GM23338 (cell line): ENCODE data around the gene USP10.

Experiments
- CREB1 ChIP-seq: fragments of 250-450 bp; sonication (Bioruptor Pico); IDR thresholded peaks from 2 replicates; pipeline ENCODE4 v1.5.0; 2020; ENCODE audit warnings: low read depth, mild to moderate bottlenecking, moderate library complexity
- ETS1 ChIP-seq: IDR thresholded peaks from 2 replicates; pipeline ENCODE4 v1.6.1; 2016; ENCODE audit warnings: antibody characterized with exemption
- EZH2 ChIP-seq: fragments of 200-600 bp; sonication (generic); IDR thresholded peaks from one replicate; pipeline ENCODE4 v1.8.0; 2017; ENCODE audit warnings: antibody characterized with exemption, mild to moderate bottlenecking, low read depth; ENCODE audit not compliant: unreplicated experiment
- EZH2phosphoT487 ChIP-seq: fragments of 200-600 bp; sonication (generic); IDR thresholded peaks from one replicate; pipeline ENCODE4 v1.8.1; 2018; ENCODE audit warnings: antibody characterized with exemption; ENCODE audit not compliant: unreplicated experiment
- JUNB ChIP-seq: IDR thresholded peaks from one replicate; pipeline ENCODE4 v1.6.1; 2016; ENCODE audit warnings: antibody characterized with exemption; ENCODE audit not compliant: unreplicated experiment
- POLR2AphosphoS5 ChIP-seq: IDR thresholded peaks from 2 replicates; pipeline ENCODE4 v1.6.1; 2016; ENCODE audit warnings: antibody characterized with exemption, low read depth
- REST ChIP-seq: IDR thresholded peaks from one replicate; pipeline ENCODE4 v1.6.1; 2018; ENCODE audit warnings: antibody characterized with exemption; ENCODE audit not compliant: unreplicated experiment
- ZNF462 ChIP-seq: fragments of 250-450 bp; sonication (Bioruptor Pico); IDR thresholded peaks from 2 replicates; pipeline ENCODE4 v1.5.0; 2020; ENCODE audit warnings: mild to moderate bottlenecking, moderate library complexity
- TF ChIP-seq, protein P1 (sequence below), 2 experiments: fragments of 200-600 bp in 1 of 2; sonication (generic) in 1 of 2; conservative IDR thresholded peaks; 2 replicates each; pipeline versions ENCODE4 v1.5.1 to v1.6.1; 2016 to 2017; ENCODE audit warnings: antibody characterized with exemption in 2 of 2, low read depth in 2 of 2, mild to moderate bottlenecking in 2 of 2, moderate library complexity in 1 of 2

DNA sequence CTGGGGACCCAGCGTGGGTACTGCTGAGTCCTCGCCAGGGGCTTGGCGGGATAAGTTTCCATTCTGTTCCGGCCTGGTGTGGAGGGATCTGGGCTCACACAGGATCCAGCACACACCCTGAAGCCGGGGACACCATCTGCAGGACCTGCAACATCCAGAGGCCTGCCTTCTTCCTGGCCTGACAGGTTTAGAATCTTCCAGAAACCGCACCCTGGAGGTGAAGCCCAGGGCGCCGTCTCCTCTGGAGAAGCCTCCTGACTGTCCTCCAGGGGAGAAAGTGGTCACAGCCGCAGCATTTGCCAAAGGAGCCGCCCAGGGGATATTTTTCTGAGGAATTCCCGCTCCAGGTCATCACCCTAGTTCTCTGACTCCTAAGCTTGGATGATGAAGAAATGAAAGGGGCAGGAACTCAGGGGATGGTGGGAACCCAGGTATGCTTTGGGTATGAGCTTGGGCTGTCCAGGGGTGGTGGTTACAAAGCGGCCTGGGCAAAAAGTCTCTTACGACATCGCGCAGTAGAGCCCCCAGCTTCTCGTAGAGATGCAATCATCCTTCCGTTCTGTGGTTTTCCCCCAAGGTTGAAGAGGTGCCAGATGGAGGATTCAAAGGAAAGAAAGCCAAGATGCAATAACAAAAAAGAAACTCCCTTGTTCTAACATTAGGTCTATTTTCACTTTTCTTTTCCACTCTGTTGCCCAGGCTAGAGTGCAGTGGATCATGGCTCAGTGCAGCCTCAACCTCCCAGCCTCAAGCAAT lies 110.9 kb downstream of the USP10 start:
- TF ChIP-seq, protein P1, sequence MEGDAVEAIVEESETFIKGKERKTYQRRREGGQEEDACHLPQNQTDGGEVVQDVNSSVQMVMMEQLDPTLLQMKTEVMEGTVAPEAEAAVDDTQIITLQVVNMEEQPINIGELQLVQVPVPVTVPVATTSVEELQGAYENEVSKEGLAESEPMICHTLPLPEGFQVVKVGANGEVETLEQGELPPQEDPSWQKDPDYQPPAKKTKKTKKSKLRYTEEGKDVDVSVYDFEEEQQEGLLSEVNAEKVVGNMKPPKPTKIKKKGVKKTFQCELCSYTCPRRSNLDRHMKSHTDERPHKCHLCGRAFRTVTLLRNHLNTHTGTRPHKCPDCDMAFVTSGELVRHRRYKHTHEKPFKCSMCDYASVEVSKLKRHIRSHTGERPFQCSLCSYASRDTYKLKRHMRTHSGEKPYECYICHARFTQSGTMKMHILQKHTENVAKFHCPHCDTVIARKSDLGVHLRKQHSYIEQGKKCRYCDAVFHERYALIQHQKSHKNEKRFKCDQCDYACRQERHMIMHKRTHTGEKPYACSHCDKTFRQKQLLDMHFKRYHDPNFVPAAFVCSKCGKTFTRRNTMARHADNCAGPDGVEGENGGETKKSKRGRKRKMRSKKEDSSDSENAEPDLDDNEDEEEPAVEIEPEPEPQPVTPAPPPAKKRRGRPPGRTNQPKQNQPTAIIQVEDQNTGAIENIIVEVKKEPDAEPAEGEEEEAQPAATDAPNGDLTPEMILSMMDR (conservative IDR thresholded peaks at IDR 0.05; ENCODE audit: low read depth in 2 of 2) = no peak
- TF ChIP-seq EZH2 (no peak), POLR2AphosphoS5 (no peak), CREB1 (CRISPR knock-in tag) (no peak), EZH2phosphoT487 (no peak), ZNF462 (CRISPR knock-in tag) (no peak), REST (no peak), JUNB (no peak), ETS1 (no peak)
